ENCODE results near the gene PTPRCAP.

Gene PTPRCAP

DNA sequence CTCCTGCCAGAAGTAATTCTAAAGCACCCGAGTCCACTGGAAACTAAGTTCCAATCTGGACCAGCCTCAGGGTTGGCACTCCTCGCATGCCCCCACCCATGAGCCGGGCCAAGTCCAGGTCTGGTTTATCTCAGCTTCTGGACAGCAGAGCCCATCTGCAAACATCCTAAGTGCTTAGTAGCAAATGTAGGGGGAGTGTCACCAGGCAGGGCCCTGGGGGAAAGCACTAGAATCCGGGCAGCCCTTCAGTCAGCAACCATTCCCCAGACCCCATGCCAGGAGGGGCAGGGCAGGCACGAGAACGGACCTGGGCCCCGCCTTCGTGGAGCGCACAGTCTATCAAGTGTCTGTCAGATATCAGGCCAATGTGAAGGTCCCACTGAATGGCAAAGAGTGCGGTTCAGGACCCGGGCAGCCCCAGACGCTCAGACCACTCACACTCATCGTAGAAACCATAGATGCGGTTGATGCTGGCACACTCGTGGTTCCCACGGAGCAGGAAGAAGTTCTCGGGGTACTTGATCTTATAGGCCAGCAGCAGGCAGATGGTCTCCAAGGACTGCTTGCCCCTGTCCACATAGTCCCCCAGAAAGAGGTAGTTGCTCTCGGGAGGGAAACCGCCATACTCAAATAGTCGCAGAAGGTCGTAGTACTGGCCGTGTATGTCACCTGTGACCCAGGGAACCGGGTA lies 37.1 kb downstream of the PTPRCAP start:
- peak; percentile 72 for FAIRE-seq
- no peak for DNase-seq (ENCODE audit: insufficient read length, low spot score)

DNA sequence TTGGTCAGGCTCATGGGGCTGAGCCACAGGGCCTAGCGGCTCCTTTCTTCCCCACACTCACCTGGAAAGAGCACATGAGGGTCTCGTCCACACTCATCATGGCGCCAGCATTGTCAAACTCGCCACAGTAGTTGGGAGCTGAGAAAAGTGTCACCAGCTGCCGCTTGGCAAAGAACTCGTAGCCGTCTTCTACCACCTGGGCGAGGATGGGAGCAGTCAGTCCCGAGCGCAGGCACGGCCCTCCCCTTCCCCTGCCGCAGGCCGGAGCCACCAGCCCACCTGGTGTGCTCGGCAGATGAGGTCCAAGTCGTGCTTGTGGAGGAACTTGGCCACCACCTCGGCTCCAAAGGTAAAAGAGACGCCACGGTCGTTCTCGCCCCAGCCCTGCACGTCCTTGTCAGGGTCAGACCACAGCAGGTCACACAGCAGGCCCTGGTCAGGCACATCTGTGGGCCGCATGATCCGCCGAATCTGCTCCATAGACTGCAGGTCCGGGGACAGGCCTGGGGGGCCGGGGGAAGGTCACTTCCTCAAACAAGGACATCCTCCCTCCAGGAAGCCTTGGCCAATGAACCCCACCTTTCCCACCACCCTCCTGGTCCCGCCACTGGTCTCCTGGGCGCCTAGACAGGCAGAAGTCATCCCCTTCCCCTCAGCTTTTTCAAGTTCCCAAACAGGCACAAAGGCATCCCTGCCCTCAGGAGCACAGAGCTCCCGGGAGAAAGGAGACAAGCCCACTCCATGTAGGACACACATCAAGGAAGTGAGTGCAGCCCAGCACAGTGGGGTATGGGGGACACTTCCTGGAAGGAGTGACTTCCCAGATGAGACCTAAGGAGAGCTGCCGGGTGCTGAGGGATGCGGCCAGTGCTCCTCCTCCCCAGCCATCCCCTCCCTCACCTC lies 38.6 kb downstream of the PTPRCAP start:
- FAIRE-seq (no peak), DNase-seq (ENCODE audit: insufficient read length, low spot score) (no peak)

DNA sequence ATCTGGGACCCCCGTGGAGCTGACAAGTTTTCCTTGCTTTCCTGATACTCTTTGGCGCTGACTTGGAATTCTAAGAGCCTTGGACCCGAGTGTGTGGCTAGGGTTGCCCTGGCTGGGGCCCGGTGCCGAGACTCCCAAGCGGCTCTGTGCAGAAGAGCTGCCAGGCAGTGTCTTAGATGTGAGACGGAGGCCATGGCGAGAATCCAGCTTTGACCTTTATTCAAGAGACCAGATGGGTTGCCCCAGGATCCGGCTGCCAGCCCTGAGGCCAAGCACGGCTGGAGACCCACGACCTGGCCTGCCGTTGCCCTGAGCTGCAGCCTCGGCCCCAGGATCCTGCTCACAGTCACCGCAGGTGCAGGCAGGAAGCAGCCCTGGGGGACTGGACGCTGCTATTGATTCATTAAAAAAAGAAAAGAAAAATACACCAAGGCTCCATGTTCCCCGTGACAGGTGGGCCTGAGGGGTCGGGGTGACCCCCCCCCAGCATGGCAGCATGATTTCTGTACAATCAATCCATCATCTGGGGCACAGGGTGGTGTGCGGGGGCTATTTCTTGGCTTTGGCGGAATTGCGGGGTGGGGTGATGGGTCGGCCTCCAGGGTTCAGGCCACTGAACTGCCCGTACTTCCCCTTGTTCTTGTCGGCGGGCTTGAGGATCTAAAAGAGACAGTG lies 39.4 kb downstream of the PTPRCAP start:
- FAIRE-seq (no peak), DNase-seq (ENCODE audit: insufficient read length, low spot score) (no peak)

DNA sequence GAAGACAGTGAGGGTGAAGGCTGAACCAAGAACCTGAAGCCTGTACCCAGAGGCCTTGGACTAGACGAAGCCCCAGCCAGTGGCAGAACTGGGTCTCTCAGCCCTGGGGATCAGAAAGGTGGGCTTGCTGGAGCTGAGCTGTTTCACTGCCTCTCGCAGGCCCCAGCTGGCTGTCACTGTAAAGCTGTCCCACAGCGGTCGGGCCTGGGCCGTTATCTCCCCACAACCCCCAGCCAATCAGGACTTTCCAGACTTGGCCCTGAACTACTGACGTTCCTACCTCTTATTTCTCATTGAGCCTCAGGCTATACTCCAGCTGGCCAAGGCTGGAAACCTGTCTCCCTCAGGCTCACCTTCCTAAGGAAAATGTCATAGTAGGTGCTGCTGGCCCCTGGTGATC lies 39.9 kb downstream of the PTPRCAP start:
- no peak for FAIRE-seq
- no peak for DNase-seq (ENCODE audit: insufficient read length, low spot score)

DNA sequence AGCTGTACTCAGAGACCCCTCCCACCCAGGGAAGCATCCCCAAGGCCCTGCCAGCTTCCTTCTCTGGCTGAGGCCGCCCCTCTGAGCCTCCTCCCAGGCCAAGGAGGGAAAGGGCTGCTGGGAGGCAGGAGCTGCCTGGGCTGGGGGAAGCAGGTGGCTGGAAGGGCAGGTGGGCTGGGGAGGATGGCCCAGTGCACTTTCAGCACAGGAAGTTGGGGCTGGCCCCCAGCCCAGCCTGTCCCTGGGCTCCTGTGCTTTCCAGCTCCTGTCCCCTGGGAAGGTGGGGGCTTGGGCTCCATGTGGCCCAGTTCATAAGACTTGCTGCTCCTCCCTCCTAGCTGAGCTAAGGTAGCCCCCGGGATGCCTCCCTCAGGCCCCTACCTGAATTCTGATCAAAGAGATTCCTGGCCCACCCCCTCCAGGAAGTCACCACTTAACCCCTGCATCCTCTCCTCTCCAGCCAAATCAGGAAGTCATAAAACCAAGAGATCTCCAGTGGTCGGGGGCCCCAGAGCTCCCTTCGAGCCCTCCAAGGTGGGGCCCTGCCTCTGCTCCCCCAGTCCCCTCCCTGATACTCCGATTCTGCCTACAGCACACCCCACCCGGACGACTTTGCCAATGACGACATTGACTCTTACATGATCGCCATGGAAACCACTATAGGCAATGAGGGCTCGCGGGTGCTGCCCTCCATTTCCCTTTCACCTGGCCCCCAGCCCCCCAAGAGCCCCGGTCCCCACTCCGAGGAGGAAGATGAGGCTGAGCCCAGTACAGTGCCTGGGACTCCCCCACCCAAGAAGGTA lies 40.7 kb downstream of the PTPRCAP start:
- FAIRE-seq = no peak
- DNase-seq (ENCODE audit: insufficient read length, low spot score) = no peak

DNA sequence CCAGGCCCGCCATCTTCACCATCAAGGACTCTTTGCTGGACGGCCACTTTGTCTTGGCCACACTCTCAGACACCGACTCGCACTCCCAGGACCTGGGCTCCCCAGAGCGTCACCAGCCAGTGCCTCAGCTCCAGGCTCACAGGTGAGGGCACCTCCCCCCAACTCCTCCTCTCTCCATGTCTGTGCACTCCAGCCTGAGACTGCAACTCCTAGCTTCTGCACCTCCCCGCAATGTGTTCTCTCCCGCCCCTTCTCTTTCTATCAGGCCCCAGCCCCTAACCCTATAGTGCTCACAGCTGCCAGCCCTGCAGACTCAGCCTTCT lies 41.3 kb downstream of the PTPRCAP start:
- DNase-seq (ENCODE audit: insufficient read length, low spot score) (no peak), FAIRE-seq (no peak)

DNA sequence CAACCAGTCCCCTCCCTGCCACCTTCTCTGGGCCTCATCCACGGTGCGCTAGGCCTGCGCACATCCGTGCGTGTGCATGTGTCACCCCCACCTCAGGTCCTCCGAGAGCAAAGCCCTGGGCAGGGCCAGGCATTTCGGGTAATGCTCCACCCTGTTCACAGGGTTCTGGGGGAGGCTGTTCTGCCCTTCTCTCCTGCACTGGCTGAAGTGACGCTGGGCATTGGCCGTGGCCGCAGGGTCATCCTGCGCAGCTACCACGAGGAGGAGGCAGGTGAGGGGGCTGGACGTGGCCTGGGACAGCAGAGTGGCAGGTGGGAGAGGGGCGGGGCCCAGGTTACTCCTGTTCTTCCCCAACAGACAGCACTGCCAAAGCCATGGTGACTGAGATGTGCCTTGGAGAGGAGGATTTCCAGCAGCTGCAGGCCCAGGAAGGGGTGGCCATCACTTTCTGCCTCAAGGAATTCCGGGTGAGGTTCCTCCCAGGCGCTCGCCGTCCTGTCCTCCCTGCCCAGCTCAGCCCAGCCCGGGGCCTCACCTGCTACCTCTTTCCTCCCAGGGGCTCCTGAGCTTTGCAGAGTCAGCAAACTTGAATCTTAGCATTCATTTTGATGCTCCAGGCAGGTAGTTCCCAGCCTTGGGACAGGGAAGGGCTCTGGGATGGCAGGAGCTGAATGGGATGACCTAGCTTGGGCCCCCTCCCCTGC lies 41.8 kb downstream of the PTPRCAP start:
- FAIRE-seq (no peak), DNase-seq (ENCODE audit: insufficient read length, low spot score) (no peak)

DNA sequence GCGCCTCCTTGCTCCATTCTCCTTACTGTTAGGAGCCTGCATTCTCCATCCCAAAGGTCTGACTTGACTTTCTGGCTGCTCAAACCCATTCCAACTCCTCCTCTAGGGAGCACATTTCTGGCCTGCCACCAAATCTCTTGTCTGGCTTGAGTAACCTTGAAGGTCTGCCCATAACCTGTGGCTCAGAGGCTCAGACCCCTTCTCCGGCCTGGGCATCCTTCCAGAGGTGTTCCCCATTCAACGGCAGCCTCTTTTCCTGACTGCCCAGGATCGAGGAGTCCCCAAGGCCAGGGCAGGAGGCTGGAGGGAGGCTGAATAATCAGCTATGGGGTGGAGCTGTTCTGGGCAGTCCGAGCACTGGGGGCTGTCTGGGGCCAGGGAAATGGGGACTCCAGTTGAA lies 43.5 kb downstream of the PTPRCAP start:
- no peak for FAIRE-seq
- DNase-seq (ENCODE audit: insufficient read length, low spot score) = no peak

DNA sequence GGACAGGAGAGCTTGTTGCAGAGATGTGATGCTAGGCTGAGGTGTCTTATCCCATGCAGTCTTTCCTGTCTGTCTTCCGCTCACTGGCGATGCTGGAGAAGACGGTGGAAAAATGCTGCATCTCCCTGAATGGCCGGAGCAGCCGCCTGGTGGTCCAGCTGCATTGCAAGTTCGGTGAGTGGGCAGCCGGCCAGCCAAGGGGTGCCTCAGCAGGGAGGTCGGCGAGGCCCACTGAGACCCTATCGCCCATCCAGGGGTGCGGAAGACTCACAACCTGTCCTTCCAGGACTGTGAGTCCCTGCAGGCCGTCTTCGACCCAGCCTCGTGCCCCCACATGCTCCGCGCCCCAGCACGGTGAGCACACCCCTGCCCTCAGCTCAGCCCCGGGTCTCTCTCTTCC lies 44.0 kb downstream of the PTPRCAP start:
- no peak for FAIRE-seq
- DNase-seq (ENCODE audit: insufficient read length, low spot score) = no peak

DNA sequence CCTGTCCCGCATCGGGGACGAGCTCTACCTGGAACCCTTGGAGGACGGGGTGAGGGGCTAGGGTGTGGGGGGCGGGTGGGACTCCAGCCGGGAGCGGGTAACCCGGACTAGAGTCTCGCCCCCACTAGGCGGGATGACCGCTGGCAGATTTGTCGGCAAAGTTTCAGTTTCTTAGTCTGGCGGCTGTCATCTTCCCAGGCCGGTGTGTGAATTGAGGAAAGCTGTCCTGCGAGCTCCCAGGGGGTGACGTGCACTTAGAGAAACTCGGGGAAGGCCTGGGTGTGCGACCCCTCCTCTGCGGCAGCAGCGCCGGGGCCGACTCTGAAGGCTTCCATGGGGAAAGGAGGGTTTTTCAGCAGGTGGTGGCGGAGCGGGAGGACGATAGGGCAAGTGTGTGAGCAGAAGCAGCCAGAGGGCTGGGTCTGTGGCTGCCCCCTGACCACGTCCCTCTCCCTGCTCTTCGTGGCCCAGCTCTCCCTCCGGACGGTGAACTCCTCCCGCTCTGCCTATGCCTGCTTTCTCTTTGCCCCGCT lies 45.2 kb downstream of the PTPRCAP start:
- FAIRE-seq (peak; percentile 72), DNase-seq (ENCODE audit: insufficient read length, low spot score) (no peak)

DNA sequence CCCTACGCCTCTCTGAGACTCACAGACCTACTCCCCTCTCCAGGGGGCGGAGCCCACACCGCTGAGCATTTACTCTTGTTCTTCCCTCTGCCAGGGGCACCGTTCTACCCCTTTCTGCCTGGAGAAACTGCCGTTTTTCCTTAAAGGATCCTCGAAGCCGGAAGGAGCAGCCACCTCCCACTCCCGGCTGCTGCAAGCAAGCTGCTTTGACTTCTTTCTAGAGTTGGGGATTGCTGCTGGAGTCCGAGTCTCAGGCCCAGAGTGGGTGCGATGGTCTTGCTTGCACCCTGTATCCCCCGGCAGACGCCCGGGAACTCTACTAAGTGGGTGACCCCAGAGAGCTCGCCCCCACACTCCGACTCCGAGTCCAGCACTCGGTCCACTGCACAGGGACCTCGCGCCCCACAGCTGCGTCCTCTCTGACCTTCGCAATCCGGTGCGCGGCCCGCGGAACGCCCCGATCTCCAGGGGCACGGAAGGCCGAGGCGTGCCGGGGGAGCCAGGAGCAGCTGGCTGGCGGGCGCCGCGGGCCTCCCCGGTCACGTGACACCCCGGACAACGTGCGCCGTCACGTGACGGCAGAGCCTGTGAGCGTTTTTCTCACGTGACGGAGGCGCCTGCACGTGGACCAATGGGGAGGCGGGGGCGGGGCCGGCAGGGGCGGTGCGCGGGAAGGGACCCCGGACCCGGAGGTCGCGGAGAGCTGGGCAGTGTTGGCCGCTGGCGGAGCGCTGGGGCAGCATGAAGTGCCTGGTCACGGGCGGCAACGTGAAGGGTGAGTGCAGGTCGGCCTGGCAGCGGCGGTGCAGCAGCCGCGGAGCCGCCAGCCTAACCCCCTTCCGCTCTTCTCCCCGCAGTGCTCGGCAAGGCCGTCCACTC lies 45.9 kb downstream of the PTPRCAP start, which contains the start of gene RAD9A:
RAD9A (plus strand) TSS at position 683 of the 879 bp plus-strand sequence; CDS start at position 742, 59 bp downstream.
- peak; percentile 100 for DNase-seq (ENCODE audit: insufficient read length, low spot score)
- FAIRE-seq = peak; percentile 95

DNA sequence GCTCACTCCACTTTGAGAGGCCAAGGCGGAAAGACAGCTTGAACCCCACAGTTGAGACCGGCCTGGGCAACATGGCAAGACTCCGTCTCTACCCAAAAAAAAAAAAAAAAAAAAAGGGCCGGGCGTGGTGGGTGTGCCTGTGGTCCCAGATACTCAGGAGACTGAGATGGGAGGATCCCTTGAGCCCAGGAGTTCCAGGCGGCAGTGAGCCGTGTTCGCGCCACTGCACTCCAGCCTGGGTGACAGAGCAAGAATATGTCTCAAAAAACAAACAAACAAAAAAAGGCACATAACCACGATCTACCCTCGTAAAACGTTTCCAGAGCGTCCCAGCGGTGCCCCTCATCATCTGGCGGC lies 46.6 kb downstream of the PTPRCAP start:
- DNase-seq (ENCODE audit: insufficient read length, low spot score) = no peak
- FAIRE-seq = no peak

DNA sequence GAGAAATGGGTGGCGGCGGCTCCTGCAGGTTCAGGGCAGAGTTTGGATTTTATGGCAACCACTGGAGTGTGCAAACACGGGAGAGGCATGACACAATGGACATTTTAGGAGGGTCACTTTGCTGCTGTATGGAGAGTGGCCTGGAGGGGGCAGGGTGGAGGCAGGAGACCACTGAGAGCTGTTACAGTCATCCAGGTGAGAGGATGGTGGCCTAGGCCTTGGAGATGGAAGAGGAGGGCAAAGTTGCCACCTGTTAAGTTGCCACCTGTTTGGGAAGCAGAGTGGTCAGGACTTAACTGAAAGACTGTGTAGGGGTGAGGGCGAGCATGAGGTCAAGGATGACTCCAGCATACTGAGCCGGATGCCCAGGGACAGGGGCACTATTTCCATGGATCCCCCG lies 48.0 kb downstream of the PTPRCAP start:
- peak; percentile 93 for FAIRE-seq

DNA sequence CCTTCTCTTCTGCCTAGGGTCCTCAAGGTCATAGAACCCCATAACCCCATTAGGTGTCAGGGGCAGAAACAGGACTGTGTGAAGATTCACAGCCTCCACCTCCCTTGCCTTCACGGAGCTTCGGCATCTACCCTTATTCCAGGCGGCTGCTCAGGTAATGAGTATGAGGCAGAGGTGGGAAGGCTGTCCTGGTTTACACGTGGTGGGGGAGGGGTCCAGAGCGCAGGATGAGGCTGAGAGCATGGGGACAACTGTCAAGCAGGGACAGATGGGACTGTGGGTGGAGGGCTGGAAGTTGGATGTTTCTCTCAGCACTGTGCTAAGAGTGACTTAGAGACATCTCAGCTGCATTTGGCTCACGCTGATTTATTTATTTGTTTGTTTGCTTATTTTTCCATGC lies 50.0 kb downstream of the PTPRCAP start:
- no peak for FAIRE-seq
- no peak for DNase-seq (ENCODE audit: insufficient read length, low spot score)

More for the DNA sequence above, 48.0 kb downstream of the PTPRCAP start:
- DNase-seq (ENCODE audit: insufficient read length, low spot score) = peak; percentile 79

DNA sequence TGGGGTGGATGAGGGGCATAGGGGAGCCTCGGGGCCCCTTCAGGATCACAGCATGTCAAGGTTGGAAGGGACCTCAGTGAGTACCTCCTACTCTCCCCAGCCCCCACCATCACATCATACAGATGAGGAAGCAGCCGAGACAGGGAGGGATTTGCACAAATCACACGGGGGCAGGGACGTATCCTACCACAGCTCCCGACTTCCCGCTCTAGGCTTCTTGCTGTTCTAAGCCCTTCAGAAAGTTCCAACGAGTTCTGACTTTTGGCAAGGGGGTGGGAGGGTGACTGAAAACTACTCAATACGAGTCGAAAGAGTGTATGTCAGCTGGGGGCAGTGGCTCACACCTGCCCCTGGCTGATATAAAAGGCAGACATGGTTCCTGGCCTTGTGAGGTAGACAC lies 50.4 kb downstream of the PTPRCAP start:
- no peak for FAIRE-seq
- no peak for DNase-seq (ENCODE audit: insufficient read length, low spot score)
